Ecto neural progenitor cell (in vitro differentiated cells): ENCODE measurements around the gene EXOSC7.
"Not testable (repeated sequence)": the region's sequence is repeated elsewhere in the genome, so short reads cannot be mapped to it uniquely, and the experiment has no call there.

Experiments used
- DNase-seq: peaks from one replicate; pipeline ENCODE4 v3.0.0-alpha.2; 2018; ENCODE audit warnings: low spot score

Gene EXOSC7

GRCh38 chr3:44962621-44963393 lies 13.2 kb upstream of the EXOSC7 start:
- no peak for DNase-seq

GRCh38 chr3:44963571-44964325 lies 12.3 kb upstream of the EXOSC7 start:
- DNase-seq = no peak

- DNase-seq = no peak
These were observed 10.9 kb upstream of the EXOSC7 start for GRCh38 chr3:44965165-44965564.

- no peak for DNase-seq
These were observed 9.2 kb upstream of the EXOSC7 start for GRCh38 chr3:44966795-44967278.

GRCh38 chr3:44968447-44968858 lies 7.6 kb upstream of the EXOSC7 start:
- DNase-seq = no peak

GRCh38 chr3:44969154-44969827 lies 6.8 kb upstream of the EXOSC7 start:
- DNase-seq = no peak

- DNase-seq = no peak
These were observed 6.2 kb upstream of the EXOSC7 start for GRCh38 chr3:44969828-44970179.

- DNase-seq = no peak
These were observed 5.0 kb upstream of the EXOSC7 start for GRCh38 chr3:44970926-44971490.

- DNase-seq = no peak
These were observed 1.6 kb upstream of the EXOSC7 start for GRCh38 chr3:44974416-44974815.

- DNase-seq = no peak
These were observed 5.2 kb downstream of the EXOSC7 start for GRCh38 chr3:44981220-44981619.

GRCh38 chr3:44981751-44982150 lies 5.7 kb downstream of the EXOSC7 start:
- no peak for DNase-seq

- DNase-seq = no peak
These were observed 6.8 kb downstream of the EXOSC7 start for GRCh38 chr3:44982817-44983216.

GRCh38 chr3:44983484-44983941 lies 7.5 kb downstream of the EXOSC7 start:
- no peak for DNase-seq

- no peak for DNase-seq
These were observed 8.3 kb downstream of the EXOSC7 start for GRCh38 chr3:44984335-44984734.

GRCh38 chr3:44986330-44986729 lies 10.3 kb downstream of the EXOSC7 start:
- DNase-seq = not testable (repeated sequence)

GRCh38 chr3:44987332-44987731 lies 11.3 kb downstream of the EXOSC7 start:
- no peak for DNase-seq

- DNase-seq = no peak
These were observed 12.0 kb downstream of the EXOSC7 start for GRCh38 chr3:44988073-44988472.

- no peak for DNase-seq
These were observed 13.1 kb downstream of the EXOSC7 start for GRCh38 chr3:44989141-44989540.

GRCh38 chr3:44989636-44990373 lies 13.8 kb downstream of the EXOSC7 start:
- DNase-seq = no peak

- DNase-seq = no peak
These were observed 15.3 kb downstream of the EXOSC7 start for GRCh38 chr3:44991326-44991725.
